ENCODE results near the gene HEATR9.

Gene HEATR9

DNA sequence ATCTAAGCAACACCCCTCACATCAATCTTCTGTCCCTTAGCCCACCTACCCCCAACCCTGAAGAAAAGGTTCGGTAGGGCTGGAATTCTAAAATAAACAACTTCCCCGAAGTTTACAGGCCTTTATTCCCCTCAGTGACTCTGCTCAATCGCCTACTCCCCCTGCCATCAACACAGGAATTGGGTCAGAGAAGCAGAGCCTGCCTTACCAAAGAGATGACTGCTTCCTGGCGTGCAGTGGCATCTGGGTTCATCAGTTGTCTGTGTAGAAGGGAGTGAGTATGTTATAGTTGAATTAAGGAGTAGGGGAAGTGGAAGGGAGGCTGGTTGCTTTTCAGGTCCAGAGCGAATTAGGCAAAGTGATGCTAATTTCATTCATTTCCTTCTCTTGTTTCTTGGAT is 12.7 kb downstream of the HEATR9 start:
- no peak for DNase-seq

- DNase-seq, result peak; percentile 63
Measured at GRCh38 chr17:35849469-35850348, 19.0 kb downstream of the HEATR9 start.

- no peak for DNase-seq
Measured at GRCh38 chr17:35847633-35848373, 20.9 kb downstream of the HEATR9 start.

DNA sequence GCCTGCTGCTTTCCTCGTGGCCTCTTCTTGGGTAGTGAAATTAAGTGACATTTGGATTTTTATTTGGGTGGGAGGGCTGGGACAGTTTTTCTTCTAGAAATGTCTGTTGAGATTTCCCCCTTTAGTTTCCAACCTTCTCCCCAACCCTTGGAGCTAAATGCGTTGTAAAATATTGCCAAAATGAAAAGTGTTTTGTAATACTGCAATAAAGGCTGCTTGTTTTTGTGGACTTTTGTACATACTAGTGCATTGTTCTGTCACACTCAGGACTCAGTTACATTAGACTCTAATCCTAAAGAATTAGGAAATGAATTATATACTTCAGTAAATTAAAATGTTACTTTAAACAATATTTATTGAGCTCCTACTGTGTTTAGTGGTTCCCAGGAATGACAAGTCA is 21.7 kb downstream of the HEATR9 start:
- DNase-seq, result no peak

- no peak for DNase-seq
Measured at GRCh38 chr17:35846055-35846809, 22.5 kb downstream of the HEATR9 start.

DNA sequence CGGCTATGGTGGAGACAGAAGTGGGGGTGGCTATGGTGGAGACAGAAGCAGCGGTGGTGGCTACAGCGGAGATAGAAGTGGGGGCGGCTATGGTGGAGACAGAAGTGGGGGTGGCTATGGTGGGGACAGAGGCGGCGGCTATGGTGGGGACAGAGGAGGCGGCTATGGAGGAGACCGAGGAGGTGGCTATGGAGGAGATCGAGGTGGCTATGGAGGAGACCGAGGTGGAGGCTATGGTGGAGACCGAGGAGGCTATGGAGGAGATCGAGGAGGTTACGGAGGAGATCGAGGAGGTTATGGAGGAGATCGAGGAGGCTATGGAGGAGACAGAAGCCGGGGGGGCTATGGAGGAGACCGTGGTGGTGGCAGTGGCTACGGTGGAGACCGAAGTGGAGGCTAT is 24.1 kb downstream of the HEATR9 start:
- DNase-seq, result no peak

- no peak for DNase-seq
Measured at GRCh38 chr17:35843698-35844097, 25.0 kb downstream of the HEATR9 start.

GRCh38 chr17:35842239-35842638 is 26.5 kb downstream of the HEATR9 start:
- DNase-seq, result no peak

GRCh38 chr17:35841505-35841904 is 27.2 kb downstream of the HEATR9 start:
- DNase-seq, result no peak

DNA sequence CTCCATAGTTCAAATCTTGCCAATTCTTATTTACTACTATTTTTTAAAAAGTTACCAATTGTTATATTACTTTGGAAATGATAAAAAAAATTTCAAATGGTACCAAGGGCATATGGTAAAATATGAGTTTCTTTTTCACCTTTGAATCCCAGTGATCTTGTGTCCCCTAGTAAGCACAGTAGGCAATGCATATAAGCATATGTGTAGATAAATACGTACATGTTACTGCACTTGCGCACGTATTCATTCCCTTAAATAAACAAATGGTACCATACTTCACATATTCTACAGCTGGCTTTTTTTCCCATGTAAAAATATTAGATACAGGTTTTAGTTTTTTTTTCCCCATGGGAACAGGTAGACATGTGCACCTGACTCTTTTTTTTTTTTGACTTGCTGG is 27.6 kb downstream of the HEATR9 start:
- no peak for DNase-seq

GRCh38 chr17:35825206-35825605 is 43.5 kb downstream of the HEATR9 start:
- no peak for DNase-seq

- DNase-seq, result no peak
Measured at GRCh38 chr17:35821308-35821707, 47.4 kb downstream of the HEATR9 start.

DNA sequence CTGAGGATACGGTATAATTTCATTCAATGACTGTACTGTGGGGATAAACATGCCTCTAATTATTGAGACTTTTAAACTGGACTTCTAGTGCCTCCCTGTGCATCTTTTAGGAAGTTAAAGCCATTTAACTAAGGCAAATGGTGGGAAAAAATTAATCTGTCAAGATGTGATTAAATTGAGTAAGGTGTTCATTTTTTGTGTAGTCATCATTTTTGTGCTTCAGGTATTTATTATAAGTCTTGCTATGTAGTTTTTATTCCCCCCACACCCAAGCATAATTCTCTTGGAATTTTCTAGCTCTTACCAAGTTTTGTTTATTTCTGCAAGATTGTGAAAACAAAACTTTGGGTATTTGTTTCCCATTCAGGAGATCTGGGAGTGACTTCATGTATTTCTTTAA is 49.2 kb downstream of the HEATR9 start:
- DNase-seq, result no peak

- DNase-seq, result no peak
Measured at GRCh38 chr17:35817196-35817595, 51.5 kb downstream of the HEATR9 start.

GRCh38 chr17:35816723-35817122 is 52.0 kb downstream of the HEATR9 start:
- no peak for DNase-seq

DNA sequence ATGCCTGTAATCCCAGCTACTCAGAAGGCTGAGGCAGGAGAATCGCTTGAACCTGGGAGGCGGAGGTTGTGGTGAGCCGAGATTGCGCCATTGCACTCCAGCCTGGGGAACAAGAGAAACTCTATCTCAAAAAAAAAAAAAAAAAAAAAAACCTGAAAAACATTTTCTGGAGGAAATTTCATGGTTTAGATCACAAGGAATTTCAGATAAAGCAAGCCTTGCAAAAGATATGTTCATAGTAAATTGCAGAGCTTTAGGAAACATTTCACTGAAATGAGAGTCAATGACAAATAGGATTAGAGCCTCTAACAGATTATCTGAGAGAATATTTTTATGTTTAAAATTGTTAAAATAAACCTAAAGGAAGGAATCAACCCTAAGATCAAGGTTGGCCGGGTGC is 56.2 kb downstream of the HEATR9 start:
- DNase-seq, result no peak

- no peak for DNase-seq
Measured at GRCh38 chr17:35811759-35812158, 56.9 kb downstream of the HEATR9 start.

DNA sequence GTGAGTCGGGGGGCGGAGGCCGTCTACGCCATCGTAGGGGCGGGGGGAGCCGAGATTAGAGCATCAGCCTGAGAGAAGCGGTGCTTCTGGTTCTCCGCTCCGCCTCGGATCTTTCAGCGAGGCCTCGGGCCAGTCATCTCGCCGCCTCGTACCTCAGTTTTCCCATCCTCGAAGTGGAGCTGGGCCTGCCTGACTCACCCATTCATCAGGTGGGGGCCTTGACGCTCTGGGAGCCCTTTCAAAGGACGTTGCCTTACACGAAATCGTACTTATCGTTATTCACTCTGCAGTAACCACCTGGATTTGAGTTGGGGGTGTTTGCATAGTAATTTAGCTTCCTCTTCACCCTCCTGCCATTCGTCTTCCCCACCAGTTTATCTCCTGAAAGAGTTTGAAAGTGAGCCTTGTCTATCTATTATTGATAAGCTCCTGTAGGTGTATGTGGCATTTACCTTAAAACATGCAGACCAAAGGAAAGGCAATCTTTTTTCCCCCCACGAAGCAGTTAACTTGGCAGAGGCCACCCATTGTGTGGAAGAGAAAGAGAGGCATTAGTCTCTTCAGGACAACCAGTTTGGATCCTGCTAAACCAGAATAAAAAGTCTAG is 58.7 kb downstream of the HEATR9 start:
- DNase-seq, result no peak

DNA sequence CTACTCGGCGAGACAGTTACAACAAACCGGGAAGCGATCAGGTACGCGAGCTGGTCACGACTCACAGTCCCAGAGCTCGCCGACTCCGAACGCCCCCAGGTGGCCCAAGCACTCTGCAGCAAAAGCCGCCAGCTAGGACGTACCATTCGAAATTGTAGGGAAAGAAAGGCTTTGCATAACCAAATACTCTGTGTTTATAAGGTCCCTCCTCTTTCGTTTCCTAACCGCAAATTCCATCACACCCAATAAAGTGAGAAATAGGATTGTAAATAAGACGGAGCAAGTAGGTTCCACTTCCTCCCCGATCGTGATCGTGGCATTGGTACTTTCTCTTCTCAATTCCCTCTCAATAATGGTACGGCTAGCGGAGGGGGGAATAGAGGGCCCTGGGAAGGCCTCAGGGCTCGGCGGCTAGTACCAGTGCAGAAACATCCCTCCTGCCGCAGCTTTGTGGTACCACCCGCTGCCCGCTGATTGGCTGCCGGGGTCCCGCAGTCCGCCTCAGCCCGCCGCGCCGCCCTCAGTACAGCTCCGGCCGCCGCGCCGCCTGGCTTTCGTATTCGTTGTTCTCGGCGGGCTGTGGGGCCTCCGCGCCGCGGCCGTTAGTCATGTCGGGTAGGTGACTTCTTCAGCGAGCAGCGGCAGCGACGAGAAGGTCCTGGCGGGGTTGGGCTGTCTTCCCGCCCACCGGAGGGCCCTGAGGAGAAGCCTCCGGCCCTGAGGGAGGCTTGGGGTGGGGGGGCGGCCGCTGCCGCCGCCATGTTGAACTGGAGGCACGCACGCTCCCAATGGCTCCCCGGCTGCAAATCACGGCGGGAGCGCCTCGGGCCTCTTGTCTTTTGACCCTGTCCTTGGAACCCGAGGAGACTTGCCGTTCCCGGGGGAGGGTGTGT is 59.5 kb downstream of the HEATR9 start, which contains the start of gene TAF15:
TSS of gene TAF15 (plus strand) at position 523 of the 893 bp plus-strand sequence. CDS start at position 609, 86 bp downstream.
- DNase-seq, result peak; percentile 96

DNA sequence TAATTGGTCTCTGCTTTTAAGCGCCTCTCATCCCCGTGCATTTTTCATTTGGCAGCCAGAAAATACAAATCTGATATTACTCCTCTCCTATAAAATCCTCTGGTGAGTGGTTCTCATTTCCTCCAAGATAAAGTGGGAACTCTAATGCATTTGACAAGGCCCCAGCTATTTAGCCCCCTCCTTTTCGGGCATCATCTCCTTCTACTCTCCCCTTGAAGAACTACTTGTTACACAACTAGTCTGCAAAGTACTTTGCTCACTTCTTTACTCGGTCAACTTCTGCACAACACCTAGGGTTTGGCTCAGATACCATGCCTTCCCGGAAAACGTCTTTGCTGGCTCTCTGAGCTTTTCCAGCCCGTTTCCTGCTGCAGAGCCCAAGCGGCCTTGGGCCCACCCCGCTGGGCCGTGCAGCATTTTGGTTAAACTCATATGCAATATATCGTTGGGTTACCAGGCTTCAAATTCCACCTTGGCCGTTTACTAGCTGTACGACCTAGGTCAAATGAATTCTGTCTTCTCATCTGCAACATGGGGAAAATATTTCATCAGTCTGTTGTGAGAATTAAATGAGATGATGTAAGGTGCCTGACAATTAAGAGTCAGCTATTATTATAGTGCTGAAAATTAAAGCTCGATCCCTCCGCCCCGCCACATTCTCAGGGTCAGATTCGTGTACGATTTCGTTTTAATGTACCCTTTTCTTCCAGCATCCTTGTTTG is 60.3 kb downstream of the HEATR9 start:
- DNase-seq, result no peak
